PC-3 (cell line): ENCODE measurements around the gene TSPAN2. TPM values are rescaled to one million over a fixed set of nuclear protein-coding genes. Genes with fewer than 3 reads are reported as not detected.

Source experiments
- ATAC-seq: fragments of 200-7000 bp; cut with Tn5 transposase; 2 replicates; pipeline ENCODE4 v1.9.1; 2020; ENCODE audit warnings: mild to moderate bottlenecking, moderate library complexity
- BruUV-seq: library from RNA; stranded (reverse); fragments of 400-500 nt; replicated peaks from 2 replicates; lab custom pipeline; 2021; lab: Mats Ljungman, UMichigan
- CTCF ChIA-PET: fragments of 300-600 bp; sonication (Branson Sonifier 250); formaldehyde crosslinking; loops from one replicate; lab custom pipeline; 2022; ENCODE audit warnings: antibody characterized with exemption; lab: Charles Lee
- POLR2A ChIA-PET: fragments of 300-600 bp; sonication (Branson Sonifier 250); formaldehyde crosslinking; loops from one replicate; lab custom pipeline; 2022; ENCODE audit warnings: antibody characterized with exemption; ENCODE audit not compliant: unreplicated experiment; lab: Charles Lee
- DNase-seq: peaks from one replicate; pipeline ENCODE4 v3.0.0-alpha.2; 2015
- H2AFZ ChIP-seq: fragments of 300-600 bp; sonication (generic); 2 replicates; pipeline ENCODE4 v1.6.0; 2016; ENCODE audit warnings: antibody characterized with exemption, low read length
- H3F3A ChIP-seq: fragments of 300-600 bp; sonication (generic); one replicate; pipeline ENCODE4 v1.6.0; 2017; ENCODE audit warnings: antibody characterized with exemption, low read length, control low read depth, mild to moderate bottlenecking; ENCODE audit not compliant: unreplicated experiment
- H3K27ac ChIP-seq: fragments of 300-600 bp; sonication (generic); 2 replicates; pipeline ENCODE4 v1.5.1; 2016; ENCODE audit warnings: mild to moderate bottlenecking, low read length
- H3K27me3 ChIP-seq: fragments of 300-600 bp; sonication (generic); 2 replicates; pipeline ENCODE4 v1.6.1; 2016; ENCODE audit warnings: low read length, mixed read lengths
- H3K36me3 ChIP-seq: fragments of 300-600 bp; sonication (generic); 2 replicates; pipeline ENCODE4 v1.6.1; 2016; ENCODE audit warnings: low read depth, mixed run types, low read length, mixed read lengths
- H3K4me1 ChIP-seq: fragments of 300-600 bp; sonication (generic); 2 replicates; pipeline ENCODE4 v1.5.1; 2016; ENCODE audit warnings: low read length; ENCODE audit not compliant: insufficient read depth
- H3K4me2 ChIP-seq: fragments of 300-600 bp; sonication (generic); 2 replicates; pipeline ENCODE4 v1.6.0; 2016; ENCODE audit warnings: low read length
- H3K4me3 ChIP-seq: fragments of 300-600 bp; sonication (generic); 2 replicates; pipeline ENCODE4 v1.5.1; 2016; ENCODE audit warnings: mild to moderate bottlenecking, low read length, mixed read lengths
- H3K79me2 ChIP-seq: fragments of 300-600 bp; sonication (generic); 2 replicates; pipeline ENCODE4 v1.6.1; 2017; ENCODE audit warnings: low read length, mixed read lengths
- H3K9ac ChIP-seq: fragments of 300-600 bp; sonication (generic); 2 replicates; pipeline ENCODE4 v1.6.0; 2016; ENCODE audit warnings: mild to moderate bottlenecking, low read length
- H3K9me2 ChIP-seq: fragments of 300-600 bp; sonication (generic); replicated peaks from 2 replicates; pipeline ENCODE4 v1.6.1; 2016; ENCODE audit warnings: mixed run types, low read length, mixed read lengths
- H3K9me3 ChIP-seq: fragments of 300-600 bp; sonication (generic); 2 replicates; pipeline ENCODE4 v1.6.1; 2016; ENCODE audit warnings: low read length, mixed read lengths
- H4K20me1 ChIP-seq: fragments of 300-600 bp; sonication (generic); 2 replicates; pipeline ENCODE4 v1.6.1; 2016; ENCODE audit warnings: low read length, mixed read lengths
- CTCF ChIP-seq: fragments of 300-600 bp; sonication (generic); conservative IDR thresholded peaks from 2 replicates; pipeline ENCODE4 v1.5.1; 2017; ENCODE audit warnings: antibody characterized with exemption, low read depth, mild to moderate bottlenecking, low read length
- EZH2 ChIP-seq: fragments of 300-600 bp; sonication (generic); IDR thresholded peaks from one replicate; pipeline ENCODE4 v1.6.1; 2017; ENCODE audit warnings: antibody characterized with exemption, mild to moderate bottlenecking, low read length; ENCODE audit not compliant: unreplicated experiment
- EZH2phosphoT487 ChIP-seq: fragments of 300-600 bp; sonication (generic); IDR thresholded peaks from 2 replicates; pipeline ENCODE4 v1.6.1; 2018; ENCODE audit warnings: mild to moderate bottlenecking, antibody characterized with exemption, low read length, borderline replicate concordance
- intact Hi-C: fragments of 100-400 bp; cut with micrococcal nuclease; formaldehyde crosslinking; loops from 2 replicates; pipeline ENCODE4 v1.9.0; 2023
- total RNA-seq: library from RNA; depleted of rRNA; stranded (reverse); fragments of >200 nt; gene quantifications from 2 replicates; pipeline ENCODE4 v1.2.3, GENCODE V29; 2014

The TSPAN2 gene
- total RNA-seq, 1 experiment from 2014 or later: 1.7 TPM

GRCh38 chr1:115118611-115119010 lies 29.3 kb upstream of the TSPAN2 start:
- ATAC-seq (no peak), DNase-seq (no peak)
- H3K27ac ChIP-seq: no peak overlapping the region
- no peaks in the 10 kb centered on the region for H3K27me3 ChIP-seq
- intact Hi-C loops: no loop called here
- no peak overlapping the region for H2AFZ ChIP-seq
- H3K9me3 ChIP-seq: no peaks in the 10 kb centered on the region
- H3K9me2 ChIP-seq: no peaks in the 10 kb centered on the region
- H3K79me2 ChIP-seq: no peaks in the 10 kb centered on the region
- CTCF ChIA-PET: no interaction called here
- H4K20me1 ChIP-seq: no peaks in the 10 kb centered on the region
- no peaks in the 10 kb centered on the region for H3K36me3 ChIP-seq
- BruUV-seq: no TSS peak
- no peak overlapping the region for H3K4me2 ChIP-seq
- H3K4me3 ChIP-seq: no peak overlapping the region
- no peaks in the 10 kb centered on the region for H3F3A ChIP-seq
- peaks cover 51% of the 10 kb centered on the region for H3K4me1 ChIP-seq
- H3K9ac ChIP-seq: no peak overlapping the region
- POLR2A ChIA-PET: no interaction called here
- TF ChIP-seq EZH2phosphoT487: no peak
- TF ChIP-seq EZH2: no peak
- no peak for TF ChIP-seq CTCF

GRCh38 chr1:115118086-115118485 lies 28.8 kb upstream of the TSPAN2 start:
- H3K4me1 ChIP-seq: peaks cover 52% of the 10 kb centered on the region
- no peaks in the 10 kb centered on the region for H3K27me3 ChIP-seq
- no peak for TF ChIP-seq EZH2phosphoT487
- no peak for TF ChIP-seq CTCF
- TF ChIP-seq EZH2: no peak
- H4K20me1 ChIP-seq: no peaks in the 10 kb centered on the region
- H3F3A ChIP-seq: no peaks in the 10 kb centered on the region
- H3K79me2 ChIP-seq: no peaks in the 10 kb centered on the region
- H3K36me3 ChIP-seq: no peaks in the 10 kb centered on the region
- POLR2A ChIA-PET: no interaction called here
- H3K9me3 ChIP-seq: no peaks in the 10 kb centered on the region
- H3K9ac ChIP-seq: no peak overlapping the region
- no peak overlapping the region for H3K27ac ChIP-seq
- no peak overlapping the region for H3K4me3 ChIP-seq
- no peak for ATAC-seq
- intact Hi-C loops: no loop called here
- 0 out of 2 replicates have a peak overlapping the region, but pooled peaks have one; percentile 30 for H3K4me2 ChIP-seq
- CTCF ChIA-PET: no interaction called here
- no peak for DNase-seq
- BruUV-seq: no TSS peak
- no peak overlapping the region for H2AFZ ChIP-seq
- no peaks in the 10 kb centered on the region for H3K9me2 ChIP-seq

GRCh38 chr1:115117298-115117697 lies 28.0 kb upstream of the TSPAN2 start:
- no TSS peak for BruUV-seq
- Histone ChIP-seq H3K9me2 (no peaks in the 10 kb centered on the region), H3K27me3 (no peaks in the 10 kb centered on the region), H3K79me2 (no peaks in the 10 kb centered on the region), H3K36me3 (no peaks in the 10 kb centered on the region), H3K9ac (no peak overlapping the region), H3F3A (no peaks in the 10 kb centered on the region), H4K20me1 (no peaks in the 10 kb centered on the region), H3K9me3 (no peaks in the 10 kb centered on the region), H3K4me3 (no peak overlapping the region; the same call in 1 of the 2 replicates), H2AFZ (no peak overlapping the region), H3K4me2 (peak overlapping the region; percentile 30), H3K4me1 (peaks cover 51% of the 10 kb centered on the region), H3K27ac (no peak overlapping the region)
- intact Hi-C loops: no loop called here
- peak; percentile 85 for DNase-seq
- TF ChIP-seq EZH2phosphoT487 (no peak), CTCF (no peak; the same call in 1 of the 2 replicates), EZH2 (no peak)
- CTCF ChIA-PET: interaction anchor here (0.6 kb wide), 1 partner anchor 589 kb away, joined by 3 read pairs; no protein-coding TSS in a partner anchor
- POLR2A ChIA-PET: no interaction called here
- ATAC-seq: peak; percentile 52; the same call in 1 of the 2 replicates
